Activated T-cell treated with anti-CD3 and anti-CD28 coated beads for 4 hours (primary cell): ENCODE data around the gene FOSL1.

Source experiments
- DNase-seq: peaks from one replicate; pipeline ENCODE4 v3.0.0-alpha.2; 2020

FOSL1 gene

GRCh38 chr11:65919141-65919572 lies 19.0 kb upstream of the FOSL1 start, which contains the start of gene DRAP1:
TSS of gene DRAP1 (plus strand) at chr11:65919426. CDS start at chr11:65919502, 76 bp downstream.
- DNase-seq: peak; percentile 99

GRCh38 chr11:65918211-65919140 lies 18.3 kb upstream of the FOSL1 start, which contains the start of gene C11orf68:
TSS of gene C11orf68 (minus strand) at chr11:65919062. CDS start at chr11:65919031, 31 bp downstream.
- peak; percentile 21 for DNase-seq

GRCh38 chr11:65917434-65918210 lies 17.4 kb upstream of the FOSL1 start:
- DNase-seq: no peak

- no peak for DNase-seq
Measured at GRCh38 chr11:65917077-65917433, 16.9 kb upstream of the FOSL1 start.

GRCh38 chr11:65916391-65916790 lies 16.2 kb upstream of the FOSL1 start:
- no peak for DNase-seq

GRCh38 chr11:65915821-65916251 lies 15.6 kb upstream of the FOSL1 start:
- DNase-seq: no peak

- DNase-seq: no peak
Measured at GRCh38 chr11:65915101-65915820, 15.1 kb upstream of the FOSL1 start.

GRCh38 chr11:65912845-65913244 lies 12.7 kb upstream of the FOSL1 start:
- no peak for DNase-seq

- DNase-seq: no peak
Measured at GRCh38 chr11:65911682-65912568, 11.7 kb upstream of the FOSL1 start.

GRCh38 chr11:65907878-65908277 lies 7.7 kb upstream of the FOSL1 start:
- no peak for DNase-seq

- DNase-seq: no peak
Measured at GRCh38 chr11:65906602-65907001, 6.4 kb upstream of the FOSL1 start.

- DNase-seq: no peak
Measured at GRCh38 chr11:65903715-65904114, 3.5 kb upstream of the FOSL1 start.

GRCh38 chr11:65903068-65903481 lies 2.9 kb upstream of the FOSL1 start:
- DNase-seq: no peak

GRCh38 chr11:65900899-65901180 lies 652 bp upstream of the FOSL1 start:
- no peak for DNase-seq

GRCh38 chr11:65899356-65900124 lies 648 bp downstream of the FOSL1 start:
- DNase-seq: peak; percentile 65

- DNase-seq: no peak
Measured at GRCh38 chr11:65898656-65899355, 1.4 kb downstream of the FOSL1 start.

GRCh38 chr11:65897020-65897471 lies 3.1 kb downstream of the FOSL1 start:
- DNase-seq: no peak

GRCh38 chr11:65896034-65896999 lies 3.9 kb downstream of the FOSL1 start:
- DNase-seq: no peak

- DNase-seq: no peak
Measured at GRCh38 chr11:65895482-65895981, 4.7 kb downstream of the FOSL1 start.
